Measurements from ENCODE around the gene PPP2R2C. TPM values are rescaled to one million over a fixed set of nuclear protein-coding genes. Genes with fewer than 3 reads are reported as not detected.
A peak's percentile ranks its signal among the peaks of the same experiment; 100 is the strongest.

The PPP2R2C gene
- total and polyA plus RNA-seq, 2 donors (not counting 1 experiment from before 2014, with no cell fraction given), result 0.10 to 0.17 TPM

DNA sequence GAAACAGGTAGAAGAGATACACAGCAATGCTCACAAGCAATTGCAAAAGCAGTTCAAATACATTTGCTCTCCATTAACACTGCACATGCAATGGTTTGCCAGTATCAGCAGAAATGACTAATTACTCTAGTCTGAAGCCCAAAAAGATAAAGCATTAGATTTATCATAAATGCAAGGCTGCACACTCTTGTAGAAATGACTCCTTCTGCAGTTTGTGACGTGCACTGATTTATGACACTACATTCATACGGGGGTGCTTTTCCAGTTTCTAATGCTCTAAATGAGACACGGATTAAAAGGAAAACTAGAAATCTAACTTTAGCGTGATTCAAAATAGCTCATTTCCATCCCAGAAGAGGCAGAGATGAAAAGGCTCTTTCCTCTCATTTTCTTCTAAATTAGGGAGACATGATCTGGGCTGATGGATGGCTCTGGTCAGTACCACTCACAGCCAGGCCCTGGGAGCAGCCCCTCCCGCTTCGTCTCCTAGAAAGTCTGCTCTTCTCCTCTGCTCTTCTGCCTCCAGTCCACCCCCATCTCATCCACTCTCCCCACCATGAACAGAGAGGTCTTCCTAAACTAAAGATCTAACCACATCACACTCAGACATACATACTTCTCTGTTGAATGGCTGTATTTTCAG lies 33.2 kb downstream of the PPP2R2C start:
- no peak overlapping the region for H3K4me3 ChIP-seq (replicated peaks in 1 of 4; ENCODE audit: control extremely low read depth in 1 of 4, insufficient read depth in 1 of 4, low read depth in 3 of 4, low read length in 4 of 4)

GRCh38 chr4:6437826-6438238 lies 34.6 kb downstream of the PPP2R2C start:
- Histone ChIP-seq H3K27me3 (ENCODE audit: control insufficient read depth, insufficient read depth, low read length) (no peaks in the 10 kb centered on the region), H2AFZ (ENCODE audit: low read length) (no peak overlapping the region), H4K20me1 (ENCODE audit: control insufficient read depth, extremely low read depth, insufficient read depth, low read length) (no peaks in the 10 kb centered on the region), H3K79me2 (ENCODE audit: control insufficient read depth, insufficient read depth, low read length) (no peaks in the 10 kb centered on the region), H3K4me1 (ENCODE audit: control insufficient read depth, extremely low read depth, insufficient read depth, low read length) (no peaks in the 10 kb centered on the region), H3K4me3 (replicated peaks in 1 of 4; ENCODE audit: control extremely low read depth in 1 of 4, insufficient read depth in 1 of 4, low read depth in 3 of 4, low read length in 4 of 4) (no peak overlapping the region), H3K9ac (ENCODE audit: insufficient read depth, low read length) (no peak overlapping the region), H3K4me2 (ENCODE audit: extremely low read depth, insufficient read depth, low read length) (no peak overlapping the region), H3K36me3 (ENCODE audit: control insufficient read depth, insufficient read depth, low read length) (no peaks in the 10 kb centered on the region), H3K9me3 (ENCODE audit: control insufficient read depth, insufficient read depth, low read depth, low read length) (no peaks in the 10 kb centered on the region), H3K27ac (ENCODE audit: insufficient read depth, low read length) (no peak overlapping the region)
- no peak for TF ChIP-seq EZH2 (IDR thresholded peaks at IDR 0.05; ENCODE audit: low read length, missing control alignments)
- TF ChIP-seq, protein P1, sequence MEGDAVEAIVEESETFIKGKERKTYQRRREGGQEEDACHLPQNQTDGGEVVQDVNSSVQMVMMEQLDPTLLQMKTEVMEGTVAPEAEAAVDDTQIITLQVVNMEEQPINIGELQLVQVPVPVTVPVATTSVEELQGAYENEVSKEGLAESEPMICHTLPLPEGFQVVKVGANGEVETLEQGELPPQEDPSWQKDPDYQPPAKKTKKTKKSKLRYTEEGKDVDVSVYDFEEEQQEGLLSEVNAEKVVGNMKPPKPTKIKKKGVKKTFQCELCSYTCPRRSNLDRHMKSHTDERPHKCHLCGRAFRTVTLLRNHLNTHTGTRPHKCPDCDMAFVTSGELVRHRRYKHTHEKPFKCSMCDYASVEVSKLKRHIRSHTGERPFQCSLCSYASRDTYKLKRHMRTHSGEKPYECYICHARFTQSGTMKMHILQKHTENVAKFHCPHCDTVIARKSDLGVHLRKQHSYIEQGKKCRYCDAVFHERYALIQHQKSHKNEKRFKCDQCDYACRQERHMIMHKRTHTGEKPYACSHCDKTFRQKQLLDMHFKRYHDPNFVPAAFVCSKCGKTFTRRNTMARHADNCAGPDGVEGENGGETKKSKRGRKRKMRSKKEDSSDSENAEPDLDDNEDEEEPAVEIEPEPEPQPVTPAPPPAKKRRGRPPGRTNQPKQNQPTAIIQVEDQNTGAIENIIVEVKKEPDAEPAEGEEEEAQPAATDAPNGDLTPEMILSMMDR (conservative IDR thresholded peaks at IDR 0.05 in 1 of 2, IDR thresholded peaks at IDR 0.05 in 1 of 2; ENCODE audit: low read depth in 1 of 2, low read length in 2 of 2), result no peak
- DNase-seq (ENCODE audit: low read depth in 2 of 2), result no peak

More for the DNA sequence above, 33.2 kb downstream of the PPP2R2C start:
- DNase-seq (ENCODE audit: low read depth in 2 of 2), result no peak
- Histone ChIP-seq H3K36me3 (ENCODE audit: control insufficient read depth, insufficient read depth, low read length) (no peaks in the 10 kb centered on the region), H2AFZ (ENCODE audit: low read length) (no peak overlapping the region), H4K20me1 (ENCODE audit: control insufficient read depth, extremely low read depth, insufficient read depth, low read length) (no peaks in the 10 kb centered on the region), H3K9me3 (ENCODE audit: control insufficient read depth, insufficient read depth, low read depth, low read length) (no peaks in the 10 kb centered on the region), H3K79me2 (ENCODE audit: control insufficient read depth, insufficient read depth, low read length) (no peaks in the 10 kb centered on the region), H3K9ac (ENCODE audit: insufficient read depth, low read length) (no peak overlapping the region), H3K27ac (ENCODE audit: insufficient read depth, low read length) (no peak overlapping the region), H3K4me2 (ENCODE audit: extremely low read depth, insufficient read depth, low read length) (no peak overlapping the region), H3K4me1 (ENCODE audit: control insufficient read depth, extremely low read depth, insufficient read depth, low read length) (no peaks in the 10 kb centered on the region), H3K27me3 (ENCODE audit: control insufficient read depth, insufficient read depth, low read length) (no peaks in the 10 kb centered on the region)
- TF ChIP-seq, protein P1 (conservative IDR thresholded peaks at IDR 0.05 in 1 of 2, IDR thresholded peaks at IDR 0.05 in 1 of 2; ENCODE audit: low read depth in 1 of 2, low read length in 2 of 2), result no peak
- TF ChIP-seq EZH2 (IDR thresholded peaks at IDR 0.05; ENCODE audit: low read length, missing control alignments), result no peak

GRCh38 chr4:6435010-6435409 lies 37.4 kb downstream of the PPP2R2C start:
- Histone ChIP-seq H3K79me2 (ENCODE audit: control insufficient read depth, insufficient read depth, low read length) (no peaks in the 10 kb centered on the region), H3K27me3 (ENCODE audit: control insufficient read depth, insufficient read depth, low read length) (no peaks in the 10 kb centered on the region), H3K9ac (ENCODE audit: insufficient read depth, low read length) (no peak overlapping the region), H2AFZ (ENCODE audit: low read length) (no peak overlapping the region), H3K36me3 (ENCODE audit: control insufficient read depth, insufficient read depth, low read length) (no peaks in the 10 kb centered on the region), H4K20me1 (ENCODE audit: control insufficient read depth, extremely low read depth, insufficient read depth, low read length) (no peaks in the 10 kb centered on the region), H3K4me3 (replicated peaks in 1 of 4; ENCODE audit: control extremely low read depth in 1 of 4, insufficient read depth in 1 of 4, low read depth in 3 of 4, low read length in 4 of 4) (no peak overlapping the region), H3K4me1 (ENCODE audit: control insufficient read depth, extremely low read depth, insufficient read depth, low read length) (no peaks in the 10 kb centered on the region), H3K9me3 (ENCODE audit: control insufficient read depth, insufficient read depth, low read depth, low read length) (no peaks in the 10 kb centered on the region), H3K27ac (ENCODE audit: insufficient read depth, low read length) (no peak overlapping the region), H3K4me2 (ENCODE audit: extremely low read depth, insufficient read depth, low read length) (no peak overlapping the region)
- no peak for TF ChIP-seq EZH2 (IDR thresholded peaks at IDR 0.05; ENCODE audit: low read length, missing control alignments)
- TF ChIP-seq, protein P1 (conservative IDR thresholded peaks at IDR 0.05 in 1 of 2, IDR thresholded peaks at IDR 0.05 in 1 of 2; ENCODE audit: low read depth in 1 of 2, low read length in 2 of 2), result no peak
- peak in 1 of 2 donors; percentile 2 for DNase-seq (ENCODE audit: low read depth in 2 of 2)
